Measurements from ENCODE around the gene DHRS4.
"Not testable (repeated sequence)": the region's sequence is repeated elsewhere in the genome, so short reads cannot be mapped to it uniquely, and the experiment has no call there.

GRCh38 chr14:23960899-23961298 lies 7.3 kb downstream of the DHRS4 start:
- TF ChIP-seq CTCF, POLR2A (IDR thresholded peaks at IDR 0.05): not testable (repeated sequence)

Data from heart left ventricle (tissue), 13 donors.